ENCODE data around the gene MARS2.

- TF ChIP-seq SUZ12 (IDR thresholded peaks at IDR 0.05; ENCODE audit: extremely low read depth, insufficient read depth, insufficient read length) (no peak), ZNF274 (IDR thresholded peaks at IDR 0.05; ENCODE audit: low read depth, low read length) (no peak), YY1 (IDR thresholded peaks at IDR 0.05; ENCODE audit: insufficient read depth, insufficient read length) (no peak)
Measured at GRCh38 chr2:197657562-197657961, 47.6 kb upstream of the MARS2 start.
